HepG2 (cell line): ENCODE results near the gene SLC41A3. TPM values are rescaled to one million over a fixed set of nuclear protein-coding genes. Genes with fewer than 3 reads are reported as not detected.

Experiments used
- ATAC-seq: fragments of 200-7000 bp; cut with Tn5 transposase; 3 replicates; pipeline ENCODE4 v1.9.1; 2020; ENCODE audit warnings: mild to moderate bottlenecking, moderate library complexity
- BruUV-seq: library from RNA; stranded (reverse); fragments of 400-500 nt; replicated peaks from 2 replicates; lab custom pipeline; 2021; lab: Mats Ljungman, UMichigan
- CTCF ChIA-PET: fragments of 300-600 bp; formaldehyde crosslinking; extraction: SDS; loops from one replicate; lab custom pipeline; 2021; ENCODE audit warnings: low total read pairs, inconsistent platforms, low intra/inter-chr PET ratio; lab: Yijun Ruan, JAX
- POLR2A ChIA-PET: fragments of 350-600 bp; sonication (Branson Sonifier 250); formaldehyde crosslinking; loops from one replicate; lab custom pipeline; 2020; ENCODE audit warnings: antibody characterized with exemption, inconsistent platforms; lab: Yijun Ruan, JAX
- DNase-seq: peaks from one replicate; pipeline ENCODE4 v3.0.0-alpha.2; 2015; ENCODE audit warnings: low spot score
- FAIRE-seq: peaks from 3 replicates; lab custom pipeline; 2011; peaks lifted over from hg19 to GRCh38; lab: Jason Lieb, UNC
- H2AFZ ChIP-seq: one replicate; pipeline ENCODE4 v1.6.1; 2011; ENCODE audit warnings: low read length, inconsistent platforms
- H3K27ac ChIP-seq: fragments of 300-600 bp; 3 replicates; pipeline ENCODE4 v1.8.0; 2011; ENCODE audit warnings: mixed run types, mild to moderate bottlenecking, mixed read lengths, low read length, inconsistent platforms; ENCODE audit not compliant: insufficient read depth; ENCODE audit errors: extremely low read length
- H3K27me3 ChIP-seq, 2 experiments: fragments of 200-600 bp in 1 of 2; 2 replicates in 1 of 2; 3 replicates in 1 of 2; pipeline versions ENCODE4 v1.6.0 to v1.8.0; 2011; ENCODE audit warnings: low read length in 2 of 2, mild to moderate bottlenecking in 2 of 2, moderate library complexity in 2 of 2, inconsistent platforms in 1 of 2; ENCODE audit not compliant: insufficient read depth in 2 of 2, control insufficient read depth in 1 of 2
- H3K36me3 ChIP-seq, 2 experiments: fragments of 200-600 bp in 1 of 2; replicated peaks in 1 of 2; 2 replicates in 1 of 2; 3 replicates in 1 of 2; pipeline versions ENCODE4 v1.5.1 to v1.8.0; 2011; ENCODE audit warnings: low read length in 2 of 2, inconsistent platforms in 1 of 2; ENCODE audit not compliant: insufficient read depth in 2 of 2, control insufficient read depth in 1 of 2
- H3K4me1 ChIP-seq: 2 replicates; pipeline ENCODE4 v1.5.1; 2012; ENCODE audit warnings: low read length, inconsistent platforms; ENCODE audit not compliant: insufficient read depth
- H3K4me2 ChIP-seq: 2 replicates; pipeline ENCODE4 v1.6.0; 2011; ENCODE audit warnings: low read depth, low read length, inconsistent platforms
- H3K4me3 ChIP-seq, 3 experiments: fragments of 200-600 bp in 1 of 3; sonication (generic), shearing (Covaris generic) in 1 of 3; replicated peaks in 1 of 3; 2 replicates each; pipeline ENCODE4 v1.5.1; 2011 to 2016; ENCODE audit warnings: low read length in 3 of 3, inconsistent platforms in 2 of 3, low read depth in 2 of 3, mild to moderate bottlenecking in 2 of 3, control low read depth in 1 of 3, mixed read lengths in 1 of 3; ENCODE audit not compliant: insufficient read depth in 1 of 3
- H3K79me2 ChIP-seq: one replicate; pipeline ENCODE4 v1.6.1; 2011; ENCODE audit warnings: low read length, inconsistent platforms; ENCODE audit not compliant: insufficient read depth
- H3K9ac ChIP-seq: 2 replicates; pipeline ENCODE4 v1.6.0; 2011; ENCODE audit warnings: mild to moderate bottlenecking, low read depth, low read length, inconsistent platforms; ENCODE audit not compliant: insufficient read depth
- H3K9me3 ChIP-seq: 2 replicates; pipeline ENCODE4 v1.5.1; 2012; ENCODE audit warnings: mild to moderate bottlenecking, low read length
- H4K20me1 ChIP-seq: 2 replicates; pipeline ENCODE4 v1.6.0; 2011; ENCODE audit warnings: inconsistent platforms, mild to moderate bottlenecking, low read length, moderate library complexity; ENCODE audit not compliant: insufficient read depth
- AKAP8 ChIP-seq: sonication (generic); formaldehyde crosslinking; IDR thresholded peaks from 2 replicates; pipeline ENCODE4 v1.5.1; 2020; ENCODE audit warnings: mild to moderate bottlenecking, missing genetic modification reagents
- ARNTL ChIP-seq: sonication (generic); formaldehyde crosslinking; IDR thresholded peaks from 2 replicates; pipeline ENCODE4 v1.4.0; 2020; ENCODE audit warnings: mild to moderate bottlenecking, missing genetic modification reagents
- CBX1 ChIP-seq: IDR thresholded peaks from one replicate; pipeline ENCODE4 v1.6.1; 2016; ENCODE audit warnings: antibody characterized with exemption, low read depth
- ELF4 ChIP-seq: sonication (generic); formaldehyde crosslinking; IDR thresholded peaks from 2 replicates; pipeline ENCODE4 v1.5.0; 2020; ENCODE audit warnings: missing genetic modification reagents, mild to moderate bottlenecking, moderate library complexity, borderline replicate concordance
- FOXC1 ChIP-seq: sonication (generic); formaldehyde crosslinking; IDR thresholded peaks from 2 replicates; pipeline ENCODE4 v1.8.0; 2022; ENCODE audit warnings: mild to moderate bottlenecking, missing genetic modification reagents, borderline replicate concordance
- PTBP1 ChIP-seq: fragments of 200-400 bp; formaldehyde crosslinking; IDR thresholded peaks from 2 replicates; pipeline ENCODE4 v1.6.1; 2018; ENCODE audit warnings: low read length, low read depth; ENCODE audit not compliant: poor library complexity, severe bottlenecking
- RBM22 ChIP-seq: fragments of 200-400 bp; formaldehyde crosslinking; optimal IDR thresholded peaks from 2 replicates; pipeline ENCODE3; 2017; ENCODE audit warnings: mild to moderate bottlenecking, low read length, moderate library complexity
- TBL1XR1 ChIP-seq: fragments of 150-350 bp; IDR thresholded peaks from 2 replicates; pipeline ENCODE4 v1.6.1; 2014; ENCODE audit warnings: borderline replicate concordance, low read length; ENCODE audit not compliant: partially characterized antibody
- ZSCAN21 ChIP-seq: sonication (generic); formaldehyde crosslinking; IDR thresholded peaks from 2 replicates; pipeline ENCODE4 v1.8.0; 2022; ENCODE audit warnings: mild to moderate bottlenecking, missing genetic modification reagents, moderate library complexity, borderline replicate concordance
- ZSCAN25 ChIP-seq: sonication (generic); formaldehyde crosslinking; IDR thresholded peaks from 2 replicates; pipeline ENCODE4 v1.8.0; 2022; ENCODE audit warnings: mild to moderate bottlenecking, missing genetic modification reagents
- WGBS: methylation state at CpG from one replicate; pipeline ENCODE4 v1.1.6; 2017; ENCODE audit warnings: low lambda C conversion rate; 5-methylcytosine and 5-hydroxymethylcytosine counted together
- in situ Hi-C: cut with HindIII; loops from 2 replicates; pipeline ENCODE4 v1.10.0; 2017; ENCODE audit warnings: low pct_unique_long_range_greater_than_20kb; ENCODE audit not compliant: extremely low pct_ligation_motif_present
- intact Hi-C: fragments of 100-400 bp; cut with micrococcal nuclease; formaldehyde crosslinking; loops from one replicate; pipeline ENCODE4 v1.10.0; 2022; ENCODE audit not compliant: unreplicated experiment
- polyA plus RNA-seq, 8 experiments: library from polyadenylated mRNA; depleted of rRNA in 3 of 8; stranded (reverse) in 7 of 8; unstranded in 1 of 8; fragments of >200 nt; fragmentation: Illumina TruSeq in 4 of 8; extraction: Trizol in 4 of 8; gene quantifications; 2 replicates each; pipeline versions ENCODE4 v1.2.1 to v1.2.3, GENCODE V29; 2011 to 2016; ENCODE audit warnings: low read depth in 4 of 8, missing spikeins in 1 of 8, mixed read lengths in 1 of 8; ENCODE audit not compliant: insufficient read depth in 1 of 8
- total RNA-seq, 5 experiments: library from RNA; depleted of rRNA; stranded (reverse); fragments of >200 nt; fragmentation: Illumina TruSeq; extraction: Trizol; gene quantifications; 2 replicates each; pipeline ENCODE4 v1.2.3, GENCODE V29; 2016; ENCODE audit warnings: low read depth in 1 of 5
- TF ChIP-seq, protein P1 (sequence below): sonication (generic); formaldehyde crosslinking; IDR thresholded peaks from 2 replicates; pipeline ENCODE4 v1.4.0; 2020; ENCODE audit warnings: mild to moderate bottlenecking, low read depth, missing genetic modification reagents
- TF ChIP-seq, protein P2 (sequence below): sonication (generic); formaldehyde crosslinking; IDR thresholded peaks from 2 replicates; pipeline ENCODE4 v1.4.0; 2020; ENCODE audit warnings: mild to moderate bottlenecking, missing genetic modification reagents
- TF ChIP-seq, protein P3 (sequence below): IDR thresholded peaks from 2 replicates; pipeline ENCODE4 v1.4.0; 2020; ENCODE audit warnings: mild to moderate bottlenecking, missing genetic modification reagents
- TF ChIP-seq, protein P4 (sequence below): sonication (generic); formaldehyde crosslinking; IDR thresholded peaks from 2 replicates; pipeline ENCODE4 v1.8.1; 2023; ENCODE audit warnings: mild to moderate bottlenecking, missing genetic modification reagents, borderline replicate concordance

SLC41A3 gene
- total and polyA plus RNA-seq, 2 of the 13 experiments (the other 11 are each of a cell fraction or from before 2014, with no cell fraction given) = 26.0 to 71.1 TPM

DNA sequence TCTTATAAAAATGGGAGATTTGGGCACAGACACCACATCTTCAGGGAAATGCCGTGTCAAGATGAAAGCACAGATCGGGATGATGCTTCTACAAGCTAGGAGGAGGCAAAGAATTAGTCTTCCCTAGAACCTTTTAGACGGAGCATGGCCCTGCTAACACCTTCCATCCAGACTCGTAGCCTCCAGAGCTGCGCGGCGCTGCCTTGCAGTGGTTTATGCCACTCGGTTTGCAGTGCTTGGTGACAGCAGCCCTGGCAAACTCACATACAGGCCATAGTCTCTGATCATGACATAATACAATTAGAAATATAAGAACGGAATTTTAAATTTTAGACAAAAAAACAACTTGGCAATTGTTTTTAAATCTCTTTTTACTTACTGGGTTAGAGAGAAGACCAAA lies 37.1 kb upstream of the SLC41A3 start:
- intact Hi-C loops (no loop called here), in situ Hi-C loops (no loop called here)
- H3K27me3 ChIP-seq = no peaks in the 10 kb centered on the region
- H3K4me3 ChIP-seq = no peak overlapping the region
- no TSS peak for BruUV-seq
- H3K4me1 ChIP-seq = no peaks in the 10 kb centered on the region
- WGBS = 94% methylated on average over 9 of the region's 9 CpGs
- no peak for ATAC-seq
- no peaks in the 10 kb centered on the region for H3K9me3 ChIP-seq
- no peak overlapping the region for H3K4me2 ChIP-seq
- 0 out of 5 replicates have a peak, but pooled peaks cover 2 to 11% of the 10 kb centered on the region in 2 experiments for H3K36me3 ChIP-seq
- CTCF ChIA-PET = no interaction called here
- POLR2A ChIA-PET = no interaction called here
- H2AFZ ChIP-seq = no peak overlapping the region
- H3K27ac ChIP-seq = no peak overlapping the region
- H3K9ac ChIP-seq = no peak overlapping the region
- H4K20me1 ChIP-seq = no peaks in the 10 kb centered on the region
- no peak for FAIRE-seq
- no peaks in the 10 kb centered on the region for H3K79me2 ChIP-seq
- DNase-seq = no peak
- TF ChIP-seq, protein P1, sequence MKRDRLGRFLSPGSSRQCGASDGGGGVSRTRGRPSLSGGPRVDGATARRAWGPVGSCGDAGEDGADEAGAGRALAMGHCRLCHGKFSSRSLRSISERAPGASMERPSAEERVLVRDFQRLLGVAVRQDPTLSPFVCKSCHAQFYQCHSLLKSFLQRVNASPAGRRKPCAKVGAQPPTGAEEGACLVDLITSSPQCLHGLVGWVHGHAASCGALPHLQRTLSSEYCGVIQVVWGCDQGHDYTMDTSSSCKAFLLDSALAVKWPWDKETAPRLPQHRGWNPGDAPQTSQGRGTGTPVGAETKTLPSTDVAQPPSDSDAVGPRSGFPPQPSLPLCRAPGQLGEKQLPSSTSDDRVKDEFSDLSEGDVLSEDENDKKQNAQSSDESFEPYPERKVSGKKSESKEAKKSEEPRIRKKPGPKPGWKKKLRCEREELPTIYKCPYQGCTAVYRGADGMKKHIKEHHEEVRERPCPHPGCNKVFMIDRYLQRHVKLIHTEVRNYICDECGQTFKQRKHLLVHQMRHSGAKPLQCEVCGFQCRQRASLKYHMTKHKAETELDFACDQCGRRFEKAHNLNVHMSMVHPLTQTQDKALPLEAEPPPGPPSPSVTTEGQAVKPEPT = no peak
- TF ChIP-seq ARNTL (CRISPR knock-in tag) = no peak
- TF ChIP-seq, protein P2, sequence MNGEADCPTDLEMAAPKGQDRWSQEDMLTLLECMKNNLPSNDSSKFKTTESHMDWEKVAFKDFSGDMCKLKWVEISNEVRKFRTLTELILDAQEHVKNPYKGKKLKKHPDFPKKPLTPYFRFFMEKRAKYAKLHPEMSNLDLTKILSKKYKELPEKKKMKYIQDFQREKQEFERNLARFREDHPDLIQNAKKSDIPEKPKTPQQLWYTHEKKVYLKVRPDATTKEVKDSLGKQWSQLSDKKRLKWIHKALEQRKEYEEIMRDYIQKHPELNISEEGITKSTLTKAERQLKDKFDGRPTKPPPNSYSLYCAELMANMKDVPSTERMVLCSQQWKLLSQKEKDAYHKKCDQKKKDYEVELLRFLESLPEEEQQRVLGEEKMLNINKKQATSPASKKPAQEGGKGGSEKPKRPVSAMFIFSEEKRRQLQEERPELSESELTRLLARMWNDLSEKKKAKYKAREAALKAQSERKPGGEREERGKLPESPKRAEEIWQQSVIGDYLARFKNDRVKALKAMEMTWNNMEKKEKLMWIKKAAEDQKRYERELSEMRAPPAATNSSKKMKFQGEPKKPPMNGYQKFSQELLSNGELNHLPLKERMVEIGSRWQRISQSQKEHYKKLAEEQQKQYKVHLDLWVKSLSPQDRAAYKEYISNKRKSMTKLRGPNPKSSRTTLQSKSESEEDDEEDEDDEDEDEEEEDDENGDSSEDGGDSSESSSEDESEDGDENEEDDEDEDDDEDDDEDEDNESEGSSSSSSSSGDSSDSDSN (CRISPR knock-in tag) = no peak
- TF ChIP-seq PTBP1 = no peak
- TF ChIP-seq ZSCAN25 = no peak
- no peak for TF ChIP-seq RBM22
- TF ChIP-seq, protein P3, sequence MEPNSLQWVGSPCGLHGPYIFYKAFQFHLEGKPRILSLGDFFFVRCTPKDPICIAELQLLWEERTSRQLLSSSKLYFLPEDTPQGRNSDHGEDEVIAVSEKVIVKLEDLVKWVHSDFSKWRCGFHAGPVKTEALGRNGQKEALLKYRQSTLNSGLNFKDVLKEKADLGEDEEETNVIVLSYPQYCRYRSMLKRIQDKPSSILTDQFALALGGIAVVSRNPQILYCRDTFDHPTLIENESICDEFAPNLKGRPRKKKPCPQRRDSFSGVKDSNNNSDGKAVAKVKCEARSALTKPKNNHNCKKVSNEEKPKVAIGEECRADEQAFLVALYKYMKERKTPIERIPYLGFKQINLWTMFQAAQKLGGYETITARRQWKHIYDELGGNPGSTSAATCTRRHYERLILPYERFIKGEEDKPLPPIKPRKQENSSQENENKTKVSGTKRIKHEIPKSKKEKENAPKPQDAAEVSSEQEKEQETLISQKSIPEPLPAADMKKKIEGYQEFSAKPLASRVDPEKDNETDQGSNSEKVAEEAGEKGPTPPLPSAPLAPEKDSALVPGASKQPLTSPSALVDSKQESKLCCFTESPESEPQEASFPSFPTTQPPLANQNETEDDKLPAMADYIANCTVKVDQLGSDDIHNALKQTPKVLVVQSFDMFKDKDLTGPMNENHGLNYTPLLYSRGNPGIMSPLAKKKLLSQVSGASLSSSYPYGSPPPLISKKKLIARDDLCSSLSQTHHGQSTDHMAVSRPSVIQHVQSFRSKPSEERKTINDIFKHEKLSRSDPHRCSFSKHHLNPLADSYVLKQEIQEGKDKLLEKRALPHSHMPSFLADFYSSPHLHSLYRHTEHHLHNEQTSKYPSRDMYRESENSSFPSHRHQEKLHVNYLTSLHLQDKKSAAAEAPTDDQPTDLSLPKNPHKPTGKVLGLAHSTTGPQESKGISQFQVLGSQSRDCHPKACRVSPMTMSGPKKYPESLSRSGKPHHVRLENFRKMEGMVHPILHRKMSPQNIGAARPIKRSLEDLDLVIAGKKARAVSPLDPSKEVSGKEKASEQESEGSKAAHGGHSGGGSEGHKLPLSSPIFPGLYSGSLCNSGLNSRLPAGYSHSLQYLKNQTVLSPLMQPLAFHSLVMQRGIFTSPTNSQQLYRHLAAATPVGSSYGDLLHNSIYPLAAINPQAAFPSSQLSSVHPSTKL = no peak
- TF ChIP-seq CBX1 = no peak
- no peak for TF ChIP-seq ZSCAN21
- TF ChIP-seq, protein P4, sequence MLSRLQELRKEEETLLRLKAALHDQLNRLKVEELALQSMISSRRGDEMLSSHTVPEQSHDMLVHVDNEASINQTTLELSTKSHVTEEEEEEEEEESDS (CRISPR knock-in tag) = no peak
- no peak for TF ChIP-seq AKAP8 (CRISPR knock-in tag)
- TF ChIP-seq ELF4 (CRISPR knock-in tag) = no peak
- TF ChIP-seq FOXC1 = no peak
- no peak for TF ChIP-seq TBL1XR1
